Left ventricle myocardium superior (tissue), 1 donor: ENCODE data around the gene MOB3B. TPM values are rescaled to one million over a fixed set of nuclear protein-coding genes. Genes with fewer than 3 reads are reported as not detected.

Experiments used
- ATAC-seq: fragments of 200-7000 bp; cut with Tn5 transposase; one replicate; pipeline ENCODE4 v1.9.1; 2020; ENCODE audit warnings: mild to moderate bottlenecking, moderate library complexity
- DNase-seq: peaks from one replicate; pipeline ENCODE4 v3.0.0-alpha.2; 2020
- intact Hi-C: fragments of 100-400 bp; cut with micrococcal nuclease; formaldehyde crosslinking; loops from one replicate; pipeline ENCODE4 v1.11.0; 2022
- total RNA-seq: library from RNA; stranded (reverse); fragmentation: NEBNext Ultra II Directional; extraction: Animal tissue kit (Norgen Biotek cat#: 25700); gene quantifications from one replicate; pipeline ENCODE4 v1.2.1, GENCODE V29; 2021
- donor health status: DM: no; HTN: yes; CAD: no; lungs with severe emphysema.

Gene MOB3B
- total RNA-seq, 1 donor from 2014 or later = 1.7 TPM

GRCh38 chr9:27293996-27294395 lies 235.6 kb downstream of the MOB3B start:
- intact Hi-C loops = no loop called here
- DNase-seq = no peak
- no peak for ATAC-seq

GRCh38 chr9:27292659-27293405 lies 236.8 kb downstream of the MOB3B start:
- intact Hi-C loops = no loop called here
- no peak for DNase-seq
- no peak for ATAC-seq

- no peak for DNase-seq
- ATAC-seq = no peak
- intact Hi-C loops = no loop called here
These were observed 238.3 kb downstream of the MOB3B start for GRCh38 chr9:27291292-27291691.

- ATAC-seq = no peak
- intact Hi-C loops = no loop called here
These were observed 247.3 kb downstream of the MOB3B start for GRCh38 chr9:27282269-27282668.

GRCh38 chr9:27280860-27281259 lies 248.8 kb downstream of the MOB3B start:
- intact Hi-C loops = no loop called here
- ATAC-seq = no peak
- DNase-seq = no peak

More at GRCh38 chr9:27282269-27282668, 247.3 kb downstream of the MOB3B start:
- DNase-seq = no peak

GRCh38 chr9:27280249-27280648 lies 249.4 kb downstream of the MOB3B start:
- ATAC-seq = no peak
- intact Hi-C loops = no loop called here
- DNase-seq = no peak

GRCh38 chr9:27279611-27280010 lies 250.0 kb downstream of the MOB3B start:
- ATAC-seq (no peak), DNase-seq (no peak)
- intact Hi-C loops = no loop called here

- intact Hi-C loops = no loop called here
- ATAC-seq (no peak), DNase-seq (no peak)
These were observed 251.2 kb downstream of the MOB3B start for GRCh38 chr9:27278374-27278773.

GRCh38 chr9:27276193-27277030 lies 253.2 kb downstream of the MOB3B start:
- ATAC-seq = peak; percentile 54
- DNase-seq = no peak
- intact Hi-C loops = loop anchor here (1.0 kb wide), 1 partner anchor 242 kb away; no protein-coding TSS in a partner anchor

Other genes starting within 250 kb of the MOB3B start
- gene EQTN, start 232.7 kb downstream of the MOB3B start, total RNA-seq = not detected
- gene IFNK, start 5.5 kb downstream of the MOB3B start, total RNA-seq = not detected
- gene C9orf72, start 43.7 kb upstream of the MOB3B start, total RNA-seq = 19.2 TPM